HG03103 (cell line): ENCODE measurements around the gene EXOC1L.

Experiments used
- ATAC-seq: cut with Tn5 transposase; IDR thresholded peaks from one replicate; pipeline ENCODE4 v1.9.1; 2021; ENCODE audit warnings: low read depth; ENCODE audit not compliant: unreplicated experiment

EXOC1L gene, protein sequence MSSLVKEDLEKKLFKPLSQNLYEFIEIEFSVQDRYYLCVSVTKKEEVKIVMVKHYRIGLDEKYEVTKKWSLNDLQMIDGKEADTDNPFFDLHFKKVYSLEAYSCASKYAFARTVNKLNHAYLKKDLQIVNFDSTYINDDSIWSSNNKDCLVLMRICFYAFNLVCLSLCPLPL

DNA sequence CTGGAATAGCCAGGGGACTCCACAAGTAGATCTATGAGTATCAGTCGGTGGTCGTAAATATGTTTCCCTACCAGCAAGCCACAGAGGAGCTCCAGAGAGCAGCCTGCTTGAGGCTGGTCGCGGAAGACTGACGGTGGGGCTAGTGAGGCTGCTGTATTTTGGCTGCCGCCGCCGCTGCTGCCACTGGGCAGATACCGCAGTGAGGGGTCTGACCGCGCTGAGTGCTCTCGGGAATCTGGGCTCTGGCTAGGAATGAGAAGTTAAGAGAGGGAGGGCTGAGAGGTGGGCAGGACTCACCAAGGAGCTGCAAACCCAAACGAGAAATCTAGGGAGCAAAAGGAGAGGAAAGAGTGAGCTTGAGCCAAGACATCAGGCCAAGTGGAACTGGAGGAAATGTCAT is at the start of gene EXOC1L:
Gene EXOC1L (plus strand): TSS at position 157 of the 400 bp plus-strand sequence. CDS start 237 bp downstream, at position 394.
- no peak for ATAC-seq

DNA sequence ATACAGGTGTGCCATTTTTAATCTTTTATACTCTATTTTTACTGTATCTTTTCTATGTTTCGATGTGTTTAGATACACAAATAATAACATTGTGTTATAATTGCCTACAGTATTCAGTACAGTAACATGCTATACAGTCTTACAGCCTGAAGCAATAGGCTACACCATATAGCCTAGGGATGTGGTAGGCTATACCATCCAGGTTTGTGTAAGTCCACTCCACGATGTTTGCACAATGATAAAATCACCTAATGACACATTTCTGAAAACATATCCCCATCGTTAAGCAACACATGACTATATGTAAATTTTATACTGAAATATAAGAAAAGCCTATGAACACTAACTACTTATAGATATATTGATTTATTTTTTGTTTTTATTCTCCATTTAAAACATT is 48.9 kb upstream of the EXOC1L start:
- ATAC-seq, result no peak

DNA sequence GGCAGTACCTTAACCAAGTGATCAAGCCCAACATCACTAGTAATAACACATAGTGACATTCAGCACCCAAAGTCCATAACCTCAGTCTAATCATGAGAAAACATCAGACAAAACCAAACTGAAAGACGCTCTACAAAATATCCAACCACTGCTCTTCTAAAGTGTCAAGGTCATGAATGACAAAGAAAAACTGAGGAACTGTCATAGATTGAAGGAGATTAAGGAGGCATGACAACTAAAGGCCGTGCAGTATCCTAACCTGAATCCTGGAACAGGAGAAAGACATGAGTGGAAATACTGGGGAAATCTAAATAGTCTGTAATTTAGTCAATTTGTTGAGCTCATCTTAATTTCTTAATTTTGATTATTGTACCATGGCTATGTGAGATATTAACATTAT is 38.2 kb upstream of the EXOC1L start:
- ATAC-seq, result no peak

DNA sequence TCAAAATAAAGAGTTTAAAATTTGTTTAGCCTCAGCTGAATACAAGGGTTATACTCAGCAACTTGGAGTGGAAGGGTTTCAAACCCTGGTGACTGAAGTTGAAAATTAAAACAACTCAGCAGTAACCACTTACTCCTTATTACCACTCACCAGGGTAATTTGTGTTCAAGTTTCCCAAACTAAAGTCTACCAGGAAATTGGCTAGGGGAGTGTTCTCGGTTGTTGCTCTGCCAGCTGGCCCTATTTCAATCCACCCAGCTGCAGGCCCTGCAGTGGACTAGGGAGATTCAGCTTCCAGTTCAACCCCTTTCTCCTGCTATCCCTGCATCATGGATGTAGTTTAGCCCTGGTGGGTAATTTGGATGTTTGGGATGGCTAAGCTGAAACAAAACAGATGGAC is 37.8 kb upstream of the EXOC1L start:
- ATAC-seq, result no peak

DNA sequence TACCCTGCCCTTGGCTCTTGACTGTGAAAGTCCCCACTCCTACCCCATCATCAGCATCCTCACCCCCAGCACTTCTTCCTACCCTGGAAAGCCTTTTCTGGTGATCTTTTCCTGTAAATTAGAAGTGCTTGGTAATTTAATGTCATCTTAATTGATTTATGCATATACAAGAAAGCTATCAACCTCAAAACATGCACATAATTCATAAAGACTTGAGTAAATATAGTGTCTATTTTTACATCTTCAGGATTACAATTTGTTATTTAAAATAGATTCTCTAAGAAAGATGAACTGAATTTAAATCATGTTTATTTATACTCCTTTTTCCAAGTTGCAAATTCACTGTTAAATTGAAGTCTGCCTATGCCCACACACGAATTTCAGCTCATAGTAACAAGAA is 36.0 kb upstream of the EXOC1L start:
- ATAC-seq, result no peak

DNA sequence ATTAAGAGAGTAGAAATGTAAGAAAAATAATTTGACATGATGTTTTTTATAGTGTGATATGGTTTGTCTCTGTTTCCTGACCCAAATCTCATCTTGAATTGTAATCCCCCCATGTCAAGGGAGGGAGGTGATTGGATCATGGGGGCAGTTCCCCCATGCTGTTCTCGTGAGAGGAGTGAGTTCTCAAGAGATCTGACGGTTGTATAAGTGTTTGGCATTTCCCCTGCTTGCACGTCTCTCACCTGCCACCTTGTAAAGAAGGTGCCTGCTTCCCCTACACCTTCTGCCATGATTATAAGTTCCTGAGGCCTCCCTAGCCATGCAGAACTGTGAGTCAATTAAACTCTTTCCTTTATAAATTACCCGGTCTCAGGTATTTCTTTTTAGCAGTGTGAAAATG is 34.8 kb upstream of the EXOC1L start:
- no peak for ATAC-seq

DNA sequence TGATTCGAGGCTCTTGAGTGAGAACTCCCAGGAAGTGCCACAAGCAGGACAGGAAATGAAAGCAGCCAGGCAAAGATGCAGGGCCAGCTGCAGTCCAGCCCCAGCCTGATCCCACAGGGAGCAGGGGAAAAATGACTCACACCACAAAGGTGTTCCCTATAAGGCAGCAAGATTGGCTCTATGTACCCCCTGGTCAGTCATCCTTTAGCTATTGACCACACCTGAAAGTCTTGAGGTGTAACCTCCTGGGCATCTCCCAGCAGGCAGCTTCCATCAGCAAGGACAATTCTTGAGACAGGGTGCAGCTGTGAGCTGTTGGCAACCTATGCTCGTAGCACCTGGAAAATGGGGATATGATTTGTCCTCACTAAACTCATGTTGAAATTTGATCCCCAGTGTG is 27.9 kb upstream of the EXOC1L start:
- ATAC-seq, result no peak

DNA sequence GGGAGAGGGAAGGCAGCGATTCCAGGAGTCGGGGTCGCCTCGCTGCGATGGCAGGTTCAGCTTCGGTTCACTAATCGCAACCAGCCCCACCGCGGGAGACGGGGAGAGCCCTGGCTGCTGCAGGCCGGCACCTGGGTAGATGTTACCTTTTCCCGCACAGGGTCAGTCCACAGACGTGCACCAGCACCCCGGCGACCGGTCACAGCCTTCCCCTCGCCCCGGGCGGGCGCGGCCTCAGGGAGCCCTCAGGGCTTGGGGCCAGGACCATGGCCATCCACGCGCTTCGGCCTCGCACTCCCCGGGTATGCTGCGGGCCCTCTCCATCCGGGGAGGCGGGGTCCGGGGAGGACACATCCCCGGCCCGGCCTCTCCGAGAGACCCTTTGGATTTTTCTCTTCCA is 26.1 kb upstream of the EXOC1L start:
- no peak for ATAC-seq

DNA sequence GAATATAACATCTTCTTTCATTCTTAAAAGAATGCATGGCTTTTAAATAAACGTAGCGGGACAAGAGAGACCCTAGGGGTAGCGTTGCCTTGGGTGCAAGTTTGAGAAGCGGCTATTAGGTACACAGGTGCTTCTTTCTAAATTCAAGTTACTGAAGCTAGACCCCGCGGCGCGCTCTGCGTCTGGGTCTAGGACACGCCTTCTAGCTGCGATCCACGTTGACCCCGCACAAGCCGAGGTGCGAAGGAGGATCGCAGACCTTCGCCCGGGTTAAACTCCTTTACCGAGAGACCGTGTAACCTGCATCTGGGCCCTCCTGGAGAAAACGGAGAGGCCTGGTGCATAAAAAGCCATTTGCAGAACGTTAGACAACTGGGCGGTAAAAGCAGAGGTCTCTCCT is 25.5 kb upstream of the EXOC1L start:
- ATAC-seq, result no peak

DNA sequence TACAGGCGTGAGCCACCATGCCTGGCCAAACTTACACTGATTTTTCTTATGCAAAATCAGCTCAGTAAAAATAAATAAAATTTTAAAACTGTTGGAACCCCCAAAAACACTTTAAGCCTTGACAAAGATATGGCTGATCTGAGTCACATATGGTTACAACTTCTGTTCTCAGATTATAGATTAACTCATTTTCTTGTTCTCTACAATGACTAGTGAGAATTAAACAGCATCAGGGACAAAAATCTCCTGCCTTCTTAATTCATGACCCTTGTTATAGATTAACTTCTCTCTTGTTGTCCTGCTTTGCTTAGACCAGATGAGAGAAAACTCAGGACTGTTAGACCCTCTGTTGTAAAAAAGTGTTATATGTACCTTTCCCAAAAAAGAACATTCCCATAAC is 24.2 kb upstream of the EXOC1L start:
- ATAC-seq, result no peak

DNA sequence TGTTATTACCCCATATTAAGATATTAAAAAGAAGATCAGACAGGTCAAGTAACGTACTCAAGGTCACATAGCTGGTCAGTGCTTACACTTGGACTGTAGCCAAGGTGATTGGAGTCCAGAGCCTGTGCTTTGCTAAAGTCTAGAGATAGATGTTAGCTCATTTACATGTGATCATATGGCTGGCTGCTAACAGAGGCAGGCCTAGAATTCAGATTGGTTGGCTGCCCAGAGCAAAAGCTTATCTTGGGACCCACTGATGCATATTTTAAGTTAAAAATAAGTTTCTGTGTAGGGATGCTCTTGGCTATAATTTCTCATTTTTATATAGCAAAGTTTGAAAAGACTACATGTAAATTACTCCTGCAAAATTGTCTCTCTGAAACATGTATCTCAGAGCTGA is 18.1 kb upstream of the EXOC1L start:
- no peak for ATAC-seq

DNA sequence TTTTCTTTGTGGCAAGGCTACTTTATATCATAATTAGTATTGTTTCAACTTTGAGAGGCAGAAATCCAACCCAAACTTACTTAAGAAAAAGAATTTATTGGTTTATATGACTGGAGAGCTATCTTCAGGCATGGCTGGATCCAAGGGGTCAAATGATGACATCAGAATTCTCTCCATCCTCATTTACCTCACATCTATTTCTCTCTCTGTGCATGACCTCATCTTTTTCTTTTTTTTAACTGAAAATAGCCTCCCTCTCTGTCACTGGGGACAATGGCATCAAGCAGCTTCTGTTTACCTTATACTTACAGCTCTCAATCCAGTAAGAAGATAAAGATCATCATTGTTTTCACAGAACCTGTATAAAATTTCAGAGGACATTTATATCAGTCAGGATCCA is 12.0 kb upstream of the EXOC1L start:
- no peak for ATAC-seq

DNA sequence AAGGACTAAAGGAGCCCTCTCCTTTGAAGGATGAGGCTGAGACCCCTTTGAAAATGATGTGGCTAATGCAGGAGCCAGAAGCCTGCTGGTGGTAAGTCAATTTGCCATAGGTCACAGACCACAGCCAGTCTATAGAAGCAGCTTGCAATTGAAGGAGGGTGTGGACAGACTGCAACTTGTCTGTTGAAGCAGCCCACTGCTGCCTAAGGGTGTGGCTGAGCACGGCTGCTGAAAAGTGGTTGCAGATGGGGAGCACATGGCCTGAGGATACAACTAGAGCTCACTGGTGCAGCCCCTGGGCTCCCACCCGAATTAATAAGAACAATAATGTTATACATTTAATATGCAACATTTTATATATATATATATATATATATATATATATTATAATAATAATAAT is 11.4 kb upstream of the EXOC1L start:
- no peak for ATAC-seq

DNA sequence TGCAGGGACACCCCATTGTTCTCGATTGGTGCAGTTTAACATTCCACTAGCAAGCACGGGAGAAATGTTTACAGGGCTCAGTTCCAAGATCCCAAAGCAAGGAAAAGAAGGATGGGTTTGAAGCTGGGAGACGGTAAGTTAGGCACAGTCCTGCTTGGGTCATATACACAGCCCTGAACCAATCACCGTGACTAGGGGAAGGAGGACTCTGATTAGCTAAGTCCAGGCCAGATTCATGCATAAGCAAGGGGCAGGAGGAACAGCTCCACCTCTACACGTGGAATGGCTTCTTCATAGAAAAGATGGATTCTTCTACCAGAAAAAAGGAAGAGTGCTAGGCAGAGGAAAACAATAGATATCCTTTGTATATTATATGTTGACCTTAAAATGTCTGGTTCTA is 11.0 kb upstream of the EXOC1L start:
- ATAC-seq, result no peak

DNA sequence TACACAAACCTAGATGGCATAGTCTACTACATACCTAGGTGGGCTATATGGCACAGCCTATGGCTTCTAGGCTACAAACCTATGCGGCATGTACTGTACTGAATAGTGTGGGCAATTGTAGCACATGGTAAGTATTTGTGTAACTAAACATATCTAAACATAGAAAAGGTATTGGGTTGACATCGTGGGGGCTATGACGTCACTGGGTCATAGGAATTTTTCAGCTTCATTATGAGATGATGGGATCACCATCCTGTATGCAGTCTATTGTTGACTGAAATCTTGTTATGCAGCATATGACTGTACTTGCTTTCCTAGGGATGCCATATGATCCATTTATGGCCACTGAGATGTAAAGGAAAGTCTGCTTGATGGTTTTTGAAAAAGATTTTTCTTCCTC is 1.9 kb upstream of the EXOC1L start:
- ATAC-seq, result no peak

DNA sequence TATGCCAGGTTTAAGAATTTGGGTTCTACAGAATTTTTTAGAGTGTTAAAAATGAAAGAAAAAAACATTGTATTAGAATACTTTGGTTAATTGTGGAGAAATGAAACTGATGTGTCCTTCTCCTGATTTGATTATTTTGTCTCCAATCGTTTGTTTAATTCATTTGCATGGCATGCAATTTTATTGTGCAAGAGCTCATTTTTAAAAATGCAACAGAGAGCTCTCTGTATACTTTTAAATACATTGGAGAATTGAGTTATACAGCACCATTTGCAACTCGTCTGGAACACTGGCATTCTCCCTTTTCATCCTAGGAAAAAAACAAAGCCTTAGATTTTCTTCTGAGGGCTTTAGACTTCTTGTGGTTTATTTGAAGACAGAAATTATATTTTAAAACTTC is 689 bp downstream of the EXOC1L start:
- no peak for ATAC-seq

DNA sequence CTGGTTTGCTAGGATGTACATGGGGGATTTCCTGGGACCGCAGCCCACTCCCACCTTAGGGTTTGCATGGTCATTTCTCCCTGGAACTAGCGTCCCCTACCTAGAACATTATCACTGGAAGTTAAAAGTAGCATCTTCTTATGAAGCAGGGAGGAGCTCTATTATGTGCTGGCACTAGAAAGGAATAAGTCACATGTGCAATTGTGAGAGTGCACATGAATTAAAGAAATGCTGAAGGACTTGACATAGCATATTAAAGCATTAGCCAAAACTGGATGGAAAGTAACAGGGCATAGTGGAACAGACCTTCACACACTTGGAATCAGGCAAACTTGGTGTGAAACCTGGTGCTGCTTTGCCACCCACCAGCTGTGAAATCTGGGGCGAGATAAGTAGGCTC is 2.7 kb downstream of the EXOC1L start:
- no peak for ATAC-seq

DNA sequence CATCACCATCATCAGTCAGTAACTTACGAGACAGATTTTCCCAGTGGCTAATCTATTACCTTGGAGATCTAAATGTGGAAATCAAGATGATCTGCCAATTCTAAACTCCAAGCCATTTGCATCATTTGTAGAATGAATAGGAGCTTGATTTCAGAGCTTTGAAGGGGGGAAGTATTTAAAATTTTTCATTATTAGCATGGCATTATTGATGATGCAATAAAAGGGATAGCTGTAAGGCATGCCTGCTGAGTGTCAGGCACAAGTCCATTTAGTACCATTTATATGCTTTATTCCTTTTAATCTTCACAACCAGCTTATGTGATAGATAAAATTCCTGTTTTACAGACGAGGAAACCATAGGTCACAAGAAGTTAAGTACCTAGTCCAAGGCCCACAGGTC is 5.3 kb downstream of the EXOC1L start:
- ATAC-seq, result no peak

DNA sequence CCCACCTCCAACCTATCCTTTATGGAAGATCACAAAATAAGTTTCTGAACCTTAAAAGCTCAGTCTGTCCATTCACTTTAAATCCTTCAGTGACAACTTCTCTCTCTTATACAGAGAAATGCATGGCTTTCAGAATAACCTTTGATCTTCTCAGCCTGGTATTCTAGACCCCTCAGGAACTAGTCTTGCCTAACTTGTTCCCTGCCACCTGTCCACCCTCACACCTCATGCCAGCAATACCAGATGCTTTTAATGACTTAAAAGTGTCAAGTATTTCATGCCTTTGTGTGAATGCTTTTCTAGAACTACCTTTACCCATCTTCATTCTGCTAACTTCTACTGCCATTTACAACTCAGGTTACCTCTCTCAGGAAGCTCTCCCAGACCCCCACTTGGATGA is 7.4 kb downstream of the EXOC1L start:
- ATAC-seq, result no peak

DNA sequence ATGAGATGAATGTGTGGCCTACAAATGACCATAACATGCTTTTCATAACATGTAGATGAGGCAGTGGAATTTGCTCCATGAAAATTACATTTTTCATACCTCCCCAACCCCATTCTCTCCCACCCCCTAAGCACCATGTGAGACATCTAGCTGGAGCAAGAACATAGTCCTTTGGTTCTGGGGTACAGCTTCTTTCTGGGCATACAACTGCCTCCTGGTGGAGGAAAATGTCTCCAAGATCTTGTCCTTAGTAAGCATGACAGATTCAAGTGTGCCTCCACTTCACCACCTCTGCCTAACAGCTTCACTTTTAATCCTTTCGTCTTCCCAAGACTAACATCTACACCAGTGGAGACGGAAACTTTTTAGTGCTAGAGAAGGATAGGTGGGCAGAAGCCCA is 8.0 kb downstream of the EXOC1L start:
- no peak for ATAC-seq

DNA sequence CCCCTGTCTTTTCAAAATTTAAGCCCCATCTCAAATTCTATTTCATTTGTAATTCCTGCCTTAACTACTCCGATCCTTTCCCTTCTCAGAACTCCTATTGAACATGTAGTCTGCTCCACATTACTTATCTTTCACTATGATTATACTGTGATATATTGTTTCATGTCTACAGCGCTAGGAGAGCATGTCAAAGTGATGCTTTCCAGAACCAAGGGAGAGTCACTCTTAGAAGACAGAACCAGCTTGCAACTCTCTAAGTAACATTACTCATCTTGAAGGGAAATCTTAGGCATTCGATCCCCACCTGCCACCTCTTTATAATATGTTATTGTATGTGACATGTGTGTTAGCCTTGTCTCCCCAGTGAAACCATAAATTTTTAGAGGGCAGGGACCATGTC is 10.5 kb downstream of the EXOC1L start:
- ATAC-seq, result no peak

DNA sequence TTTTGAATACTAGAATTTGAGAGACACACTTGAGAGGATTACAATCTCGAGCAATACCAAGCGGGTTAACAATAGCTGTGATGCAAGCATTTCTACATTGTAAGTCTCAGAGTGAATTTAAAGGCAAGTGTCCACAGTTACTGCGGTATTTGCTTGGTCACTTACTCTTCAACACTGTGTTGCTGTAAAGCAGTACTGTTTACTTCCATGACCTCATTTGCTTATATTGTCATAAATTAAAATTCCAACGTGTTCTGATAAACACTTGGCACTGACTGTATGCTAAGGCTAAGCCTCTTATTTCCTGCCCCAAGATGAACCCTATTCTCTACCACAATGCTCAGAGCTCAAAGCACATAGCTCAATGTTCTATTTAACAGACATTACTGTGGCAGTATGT is 11.1 kb downstream of the EXOC1L start:
- ATAC-seq, result no peak

DNA sequence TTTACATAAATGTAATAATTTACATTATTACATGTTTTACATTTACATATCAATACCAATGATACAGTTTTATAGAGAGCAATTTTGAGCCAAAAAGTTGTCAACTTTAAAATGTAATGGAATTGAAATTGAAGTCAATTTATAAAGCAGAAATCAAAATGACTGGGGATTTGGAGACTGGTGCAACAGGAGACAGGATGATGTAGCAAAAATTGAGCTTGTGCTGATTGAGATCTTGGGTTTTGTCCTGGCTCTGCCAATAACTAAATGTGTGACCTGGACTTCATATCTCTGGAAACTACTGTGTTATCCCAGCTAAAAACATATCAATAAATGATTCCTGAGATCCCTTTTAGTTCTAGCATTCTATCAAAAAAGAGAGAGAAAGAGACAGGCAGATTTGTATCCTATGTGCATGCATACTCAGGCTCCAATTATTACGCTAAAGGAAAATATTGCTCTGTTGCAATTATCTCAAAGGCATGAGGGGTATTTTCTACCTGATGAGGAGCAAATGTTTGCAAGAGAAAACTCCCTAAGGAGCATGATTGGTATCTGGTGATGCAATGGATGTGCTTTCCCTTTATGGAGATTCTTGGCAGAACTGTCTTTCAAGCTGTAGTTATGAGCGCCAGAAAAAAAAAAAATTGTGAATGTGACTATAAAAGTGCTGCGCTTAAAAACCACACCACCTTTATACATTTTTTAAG is 14.7 kb downstream of the EXOC1L start:
- no peak for ATAC-seq
